GM21528 (cell line): ENCODE measurements around the gene PAX6.

Experiments used
- ATAC-seq: cut with Tn5 transposase; IDR thresholded peaks from one replicate; pipeline ENCODE4 v1.9.1; 2021; ENCODE audit warnings: mild to moderate bottlenecking, moderate library complexity; ENCODE audit not compliant: unreplicated experiment, low FRiP score

PAX6 gene

DNA sequence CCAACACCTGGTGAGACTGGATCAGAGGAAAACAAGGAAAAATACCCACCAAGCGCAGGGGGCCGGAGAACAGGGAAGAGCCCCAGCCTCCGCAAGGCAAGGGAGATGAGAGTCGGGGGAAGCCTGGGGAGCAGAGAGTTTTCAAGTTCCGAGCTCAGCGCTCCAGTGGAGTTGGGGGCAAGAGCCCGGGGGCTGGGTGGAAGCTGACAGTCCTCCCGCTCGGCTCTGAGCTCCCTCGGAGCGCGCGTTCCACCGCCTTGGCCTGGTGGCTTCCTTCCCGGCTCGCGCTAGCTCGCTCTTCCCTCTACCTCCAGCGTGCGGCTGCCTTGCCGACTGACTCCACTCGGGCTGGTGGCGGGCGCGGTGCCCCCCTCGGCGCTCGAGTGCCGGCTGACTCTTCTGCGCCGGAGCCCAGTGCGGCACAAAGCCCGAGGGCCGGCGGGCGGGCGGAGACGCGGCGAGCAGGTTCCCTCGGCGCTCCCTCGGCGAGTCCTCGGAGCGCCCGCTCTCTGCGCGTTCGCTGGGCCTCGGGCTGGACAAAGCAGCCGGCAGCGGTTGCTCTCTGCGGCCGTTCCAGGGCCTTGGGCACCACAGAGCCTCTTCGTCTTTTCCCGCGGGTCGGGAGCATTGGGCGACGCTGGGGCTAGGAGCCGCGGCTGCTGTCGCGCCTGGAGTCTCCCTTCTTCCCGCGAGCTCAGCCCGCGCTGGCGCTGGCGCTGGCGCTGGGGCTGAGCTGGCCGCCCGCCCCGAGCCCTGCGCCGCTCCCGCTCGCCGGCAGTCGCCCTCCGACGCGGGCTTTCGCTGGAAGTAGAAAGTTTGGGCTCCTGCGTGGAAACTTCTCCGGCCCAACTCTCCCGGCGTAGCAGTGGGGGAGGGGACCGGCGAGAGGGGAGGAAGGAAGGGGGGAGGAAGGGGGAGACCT lies 1.0 kb downstream of the PAX6 start:
- ATAC-seq: no peak

DNA sequence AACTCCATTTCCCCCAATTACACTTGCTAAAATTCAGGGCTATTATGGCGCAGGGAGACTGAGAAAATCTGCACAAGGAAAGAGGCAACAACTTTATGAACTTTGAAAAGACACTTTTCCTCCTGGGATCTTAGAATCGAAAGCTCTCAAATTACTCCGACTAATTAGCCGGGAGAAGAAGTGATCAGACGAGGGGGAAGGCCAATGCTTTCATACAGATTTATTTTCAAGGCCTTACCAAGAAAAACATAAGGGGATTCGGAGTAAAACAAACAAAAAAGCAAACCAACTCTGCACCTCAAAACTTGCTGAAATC lies 1.6 kb downstream of the PAX6 start:
- no peak for ATAC-seq

GRCh38 chr11:31808721-31809540 lies 2.2 kb downstream of the PAX6 start:
- ATAC-seq: no peak

DNA sequence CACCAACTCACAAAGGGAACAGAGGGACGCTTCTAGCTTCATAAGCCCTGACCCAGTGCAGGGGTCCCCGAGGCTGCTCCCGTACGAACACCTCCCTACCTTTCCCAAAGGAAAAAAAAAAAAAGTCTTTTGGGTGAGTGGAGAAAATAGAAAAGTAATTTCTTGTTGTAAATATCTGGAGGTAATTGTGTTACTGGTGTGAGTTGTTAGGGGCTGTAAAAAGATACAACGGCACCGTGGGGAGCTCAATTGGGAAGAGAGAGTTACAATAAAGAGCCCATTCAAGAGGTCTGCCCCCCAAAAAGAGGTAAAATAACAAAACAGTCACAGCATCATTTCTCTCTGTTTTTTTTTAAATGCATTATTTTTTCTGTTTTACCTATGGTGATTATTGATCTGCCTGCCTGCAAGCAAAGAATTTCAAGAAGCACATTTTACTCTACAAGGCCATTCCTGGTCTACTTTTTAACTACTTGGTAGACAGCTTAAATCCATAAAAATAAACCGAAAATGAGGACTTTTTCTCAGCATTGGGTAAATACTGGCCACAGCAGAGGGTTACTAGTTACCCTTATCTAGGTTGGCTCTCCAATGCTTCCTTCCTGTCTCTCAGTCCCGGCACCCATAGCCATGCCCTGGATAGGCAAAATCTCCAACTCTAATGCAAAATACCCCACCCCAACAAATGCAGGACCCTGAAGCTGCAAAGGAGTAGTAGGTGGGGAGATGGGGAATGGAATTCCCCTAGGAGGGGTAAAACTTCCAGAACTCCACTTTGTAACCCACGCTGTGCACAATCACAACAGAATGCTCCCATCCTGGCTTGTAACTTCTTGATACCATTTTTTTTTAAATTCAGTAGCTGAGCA lies 3.1 kb downstream of the PAX6 start:
- ATAC-seq: no peak

GRCh38 chr11:31806928-31807798 lies 4.0 kb downstream of the PAX6 start:
- no peak for ATAC-seq

DNA sequence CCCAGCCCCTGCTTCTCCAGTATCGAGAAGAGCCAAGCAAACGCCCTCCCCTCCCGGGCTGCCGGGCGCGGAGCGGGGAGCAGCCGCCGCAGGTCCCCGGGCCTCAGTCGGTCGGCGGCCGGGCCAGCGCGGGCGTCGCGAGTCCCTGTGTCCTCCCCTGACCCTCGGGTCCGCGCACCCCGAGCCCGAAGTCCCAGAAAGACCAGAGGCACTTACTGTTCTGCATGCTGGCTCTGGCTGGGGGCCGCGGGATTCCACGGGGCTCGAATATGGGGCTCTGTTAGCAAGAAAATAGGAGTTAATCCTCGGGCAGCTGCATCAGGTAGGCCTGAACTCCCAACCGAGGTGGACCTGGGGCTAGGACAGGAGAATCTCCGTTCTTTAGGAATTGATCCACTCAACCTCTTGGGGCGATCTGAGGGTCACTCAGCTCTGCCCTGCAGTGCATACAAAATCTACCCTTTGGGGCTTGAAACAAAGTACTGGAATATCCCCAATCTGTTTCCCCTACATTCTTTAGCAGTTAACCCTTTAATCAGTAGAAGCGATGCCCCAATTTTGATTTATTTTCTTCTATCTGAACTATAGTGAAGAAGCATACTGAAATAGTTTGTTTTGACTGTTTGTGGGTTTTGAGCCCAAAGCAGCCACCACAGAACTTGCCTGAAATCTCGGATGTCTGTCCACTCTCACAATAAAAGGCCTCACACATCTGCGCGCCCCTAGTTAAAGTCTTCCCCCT lies 4.8 kb downstream of the PAX6 start:
- no peak for ATAC-seq

DNA sequence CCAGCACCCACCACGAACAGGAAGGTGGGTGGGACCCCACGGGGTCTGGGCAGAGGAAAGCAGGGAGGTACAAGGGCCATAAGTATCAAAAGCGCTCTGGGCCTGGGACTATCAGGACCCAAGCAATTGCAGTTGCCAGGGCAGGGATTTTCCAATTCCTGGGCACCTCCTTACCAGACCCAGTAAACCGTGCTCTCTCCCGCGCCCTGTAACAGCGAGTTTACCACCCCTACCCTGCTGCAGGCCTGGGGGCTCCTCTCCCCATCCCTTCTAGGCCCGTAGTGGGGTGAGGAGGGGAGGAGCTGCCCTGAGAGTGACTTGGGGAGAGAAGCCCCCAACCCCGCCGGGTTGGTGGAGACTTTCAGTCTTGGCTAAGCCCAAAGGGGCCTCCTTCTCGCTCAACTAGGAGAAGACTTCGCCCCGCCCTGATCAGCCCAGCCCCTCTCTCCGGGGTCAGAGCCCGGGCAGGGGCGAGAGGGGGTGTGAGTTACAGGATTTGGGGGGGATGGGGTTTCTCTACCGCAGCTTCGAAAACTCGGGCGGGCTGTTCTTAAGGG lies 5.4 kb downstream of the PAX6 start:
- no peak for ATAC-seq

GRCh38 chr11:31805037-31805628 lies 6.0 kb downstream of the PAX6 start:
- ATAC-seq: no peak

- ATAC-seq: no peak
Observed at GRCh38 chr11:31804312-31805036, 6.6 kb downstream of the PAX6 start.

GRCh38 chr11:31803813-31804311 lies 7.3 kb downstream of the PAX6 start:
- ATAC-seq: no peak

DNA sequence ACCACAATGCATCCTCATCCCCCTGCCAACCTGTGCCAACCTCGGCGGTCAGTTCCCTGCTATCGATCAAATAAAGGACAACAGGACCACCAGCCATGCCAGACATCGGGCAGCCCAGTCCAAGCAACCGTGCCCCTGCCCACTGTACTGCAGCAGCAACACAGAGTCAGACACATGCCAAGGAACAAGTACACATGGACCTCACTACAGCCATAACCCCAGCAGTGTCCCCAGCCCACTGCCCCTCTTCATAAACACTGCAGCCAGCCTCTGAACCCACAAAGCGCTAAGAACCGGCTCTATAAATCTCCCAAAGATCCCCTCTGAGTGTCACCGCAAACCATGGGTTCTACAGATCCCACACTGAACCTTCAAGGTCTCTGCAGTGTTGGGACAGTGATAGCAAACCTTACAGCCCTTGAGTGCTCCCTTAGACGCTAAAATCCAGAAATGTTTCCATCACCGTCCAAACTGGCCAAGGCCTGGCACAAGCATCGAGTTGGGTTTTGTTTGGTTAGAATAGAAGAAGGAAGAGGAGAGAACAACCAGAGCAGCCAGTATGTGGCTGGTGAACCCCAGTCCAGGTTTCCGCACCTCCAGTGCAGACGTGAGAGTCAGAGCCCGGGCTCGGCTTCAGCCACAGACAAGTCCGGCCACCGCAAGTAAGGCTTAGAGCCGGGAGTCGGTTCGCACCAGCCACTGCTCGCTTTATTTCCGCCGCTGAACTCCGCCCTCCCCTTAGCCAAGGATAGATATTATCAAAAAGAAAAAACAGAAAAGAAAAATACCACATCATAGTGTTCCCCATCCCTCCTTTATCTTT lies 7.9 kb downstream of the PAX6 start:
- no peak for ATAC-seq

- no peak for ATAC-seq
Observed at GRCh38 chr11:31802609-31802989, 8.5 kb downstream of the PAX6 start.

GRCh38 chr11:31802000-31802551 lies 9.0 kb downstream of the PAX6 start:
- ATAC-seq: no peak

DNA sequence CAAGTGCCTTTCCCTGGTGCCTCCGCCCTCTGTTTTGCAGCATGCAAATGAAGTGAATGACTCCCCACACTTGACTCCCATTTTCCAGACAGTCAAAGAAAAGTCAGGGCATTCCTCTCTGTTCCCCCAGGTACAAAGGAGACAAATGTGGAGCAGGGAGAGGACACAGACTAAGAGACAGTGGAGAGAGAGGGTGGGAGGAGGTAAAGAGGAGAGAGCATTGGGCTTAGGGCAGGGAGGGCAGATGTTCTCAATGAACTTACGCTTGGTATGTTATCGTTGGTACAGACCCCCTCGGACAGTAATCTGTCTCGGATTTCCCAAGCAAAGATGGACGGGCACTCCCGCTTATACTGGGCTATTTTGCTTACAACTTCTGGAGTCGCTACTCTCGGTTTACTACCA lies 9.8 kb downstream of the PAX6 start:
- ATAC-seq: no peak

GRCh38 chr11:31800398-31801265 lies 10.5 kb downstream of the PAX6 start:
- no peak for ATAC-seq
